Measurements from ENCODE around the gene CETP.
A peak's percentile ranks its signal among the peaks of the same experiment; 100 is the strongest.
"Not testable (repeated sequence)": the region's sequence is repeated elsewhere in the genome, so short reads cannot be mapped to it uniquely, and the experiment has no call there.

Gene CETP

DNA sequence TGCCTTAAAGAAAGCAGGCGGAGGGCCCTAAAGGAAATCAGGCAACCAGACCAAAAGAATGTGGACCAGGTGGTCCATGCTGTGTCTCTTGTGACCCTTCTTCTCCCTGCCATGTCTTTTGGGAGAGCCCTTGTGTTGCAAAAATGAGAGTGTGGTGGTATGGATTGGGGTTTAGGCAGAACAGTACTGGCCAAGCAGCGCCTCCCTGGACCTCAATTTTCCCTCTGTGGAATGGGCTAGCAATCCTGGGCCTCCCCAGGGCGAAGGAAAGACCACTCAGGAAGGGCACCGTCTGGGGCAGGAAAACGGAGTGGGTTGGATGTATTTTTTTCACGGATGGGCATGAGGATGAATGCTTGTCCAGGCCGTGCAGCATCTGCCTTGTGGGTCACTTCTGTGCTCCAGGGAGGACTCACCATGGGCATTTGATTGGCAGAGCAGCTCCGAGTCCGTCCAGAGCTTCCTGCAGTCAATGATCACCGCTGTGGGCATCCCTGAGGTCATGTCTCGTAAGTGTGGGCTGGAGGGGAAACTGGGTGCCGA is 20.1 kb downstream of the CETP start:
- peak; percentile 6 for DNase-seq (ENCODE audit: low spot score)

DNA sequence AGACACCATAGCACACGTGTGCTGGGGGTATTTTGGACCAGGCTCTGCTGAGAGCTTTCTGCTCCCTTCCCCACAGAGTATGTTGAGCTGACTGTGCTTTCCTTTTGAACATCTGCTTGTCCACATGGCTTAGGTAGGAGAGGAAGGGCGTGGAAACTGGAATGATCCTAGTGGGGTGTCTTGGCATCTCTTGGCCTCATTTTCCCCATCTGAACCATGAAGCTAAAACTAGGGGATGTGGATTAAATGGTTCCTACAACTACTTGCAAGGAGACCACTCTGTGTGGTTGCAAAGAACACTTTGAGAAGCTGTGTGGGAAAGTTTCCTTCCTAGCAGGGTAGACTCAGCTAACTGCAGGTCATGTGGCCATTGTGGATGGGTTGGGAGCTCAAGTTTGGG is 20.9 kb downstream of the CETP start:
- no peak for DNase-seq (ENCODE audit: low spot score)

DNA sequence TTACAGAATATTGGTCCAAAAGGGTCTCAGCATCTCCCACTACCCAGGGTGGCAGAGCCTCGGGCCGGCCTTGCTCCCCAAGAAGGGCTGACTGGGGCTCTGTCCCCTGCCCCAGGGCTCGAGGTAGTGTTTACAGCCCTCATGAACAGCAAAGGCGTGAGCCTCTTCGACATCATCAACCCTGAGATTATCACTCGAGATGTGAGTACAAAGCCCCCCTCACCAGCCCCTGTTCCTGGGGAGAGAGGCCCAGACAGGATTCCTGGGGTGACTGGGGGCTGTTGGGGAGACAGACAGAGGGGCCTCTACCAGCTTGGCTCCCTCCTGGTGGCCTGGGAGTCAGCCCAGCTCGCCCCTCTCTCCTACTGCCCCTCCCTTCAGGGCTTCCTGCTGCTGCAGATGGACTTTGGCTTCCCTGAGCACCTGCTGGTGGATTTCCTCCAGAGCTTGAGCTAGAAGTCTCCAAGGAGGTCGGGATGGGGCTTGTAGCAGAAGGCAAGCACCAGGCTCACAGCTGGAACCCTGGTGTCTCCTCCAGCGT is 21.5 kb downstream of the CETP start:
- peak; percentile 6 for DNase-seq (ENCODE audit: low spot score)

DNA sequence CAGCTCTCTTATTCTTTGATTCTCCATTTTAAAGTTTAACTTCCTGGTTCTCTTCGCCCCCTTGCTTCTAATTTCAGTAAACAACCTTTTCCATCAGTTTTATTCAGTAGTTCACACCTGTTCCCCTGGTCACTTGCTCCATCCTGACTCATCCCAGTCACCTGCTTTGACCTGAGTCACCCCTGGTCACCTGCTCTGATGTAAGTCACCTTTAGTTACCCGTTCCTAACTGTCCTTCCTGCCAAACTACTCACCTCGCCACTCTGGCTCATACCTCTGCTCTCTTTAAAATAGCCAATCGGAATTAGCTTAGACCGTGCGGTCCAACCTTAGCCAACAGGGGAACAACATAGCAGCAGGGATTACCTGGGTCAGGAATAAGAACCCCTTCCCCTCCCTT is 22.9 kb downstream of the CETP start:
- DNase-seq (ENCODE audit: low spot score) = no peak

DNA sequence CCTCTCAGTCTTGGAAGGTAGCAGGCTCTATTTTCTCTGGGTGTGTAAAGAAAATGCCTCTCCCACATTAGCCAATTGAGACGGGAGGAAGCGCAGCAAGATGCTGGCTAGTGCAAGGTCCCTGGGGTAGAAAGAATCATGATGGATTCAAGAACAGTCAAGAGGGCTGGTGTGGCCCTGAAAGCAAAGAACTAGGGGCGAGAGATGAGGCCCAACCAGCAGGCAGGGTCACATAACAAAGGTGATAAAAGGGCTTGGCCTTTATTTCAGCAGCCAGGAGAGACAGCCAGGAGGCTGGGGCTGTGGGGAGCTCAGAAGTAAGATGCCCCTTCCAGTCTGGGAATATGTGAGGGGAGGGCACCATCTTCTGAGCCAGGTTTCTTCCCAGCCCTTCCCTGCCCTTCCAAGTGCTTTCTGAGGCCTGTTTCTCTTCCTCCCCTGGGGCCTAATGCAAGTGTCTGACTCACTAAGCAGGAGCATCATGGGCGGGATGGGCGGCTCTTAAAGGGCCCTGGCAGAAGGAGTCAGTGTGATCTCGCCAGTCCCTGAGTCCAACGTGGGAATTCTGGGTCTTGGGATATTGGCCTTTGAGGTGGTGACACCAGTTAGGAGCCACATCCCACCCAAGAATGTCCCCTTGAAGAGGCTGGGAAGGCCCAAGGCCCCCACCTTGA is 23.7 kb downstream of the CETP start:
- peak; percentile 24 for DNase-seq (ENCODE audit: low spot score)

DNA sequence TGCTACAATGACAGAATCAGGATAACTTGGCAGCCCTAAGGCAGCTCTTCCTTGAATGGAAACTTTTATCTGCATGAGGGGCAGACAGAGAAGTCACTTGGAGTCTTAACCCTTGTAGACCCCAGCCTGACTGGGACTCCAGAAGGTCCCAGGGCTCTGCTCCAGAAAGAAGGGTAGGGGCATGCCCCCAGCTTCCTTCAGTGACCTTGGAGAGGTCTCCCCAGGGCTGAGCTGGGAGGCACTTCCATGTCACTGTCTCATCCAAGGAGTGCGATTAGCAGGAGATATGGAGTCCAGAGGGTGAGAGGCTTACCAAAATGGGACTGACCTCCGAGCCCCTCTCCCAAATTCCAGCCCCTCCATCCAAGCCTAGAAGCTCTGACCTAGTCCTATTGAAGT is 24.2 kb downstream of the CETP start:
- DNase-seq (ENCODE audit: low spot score) = no peak

DNA sequence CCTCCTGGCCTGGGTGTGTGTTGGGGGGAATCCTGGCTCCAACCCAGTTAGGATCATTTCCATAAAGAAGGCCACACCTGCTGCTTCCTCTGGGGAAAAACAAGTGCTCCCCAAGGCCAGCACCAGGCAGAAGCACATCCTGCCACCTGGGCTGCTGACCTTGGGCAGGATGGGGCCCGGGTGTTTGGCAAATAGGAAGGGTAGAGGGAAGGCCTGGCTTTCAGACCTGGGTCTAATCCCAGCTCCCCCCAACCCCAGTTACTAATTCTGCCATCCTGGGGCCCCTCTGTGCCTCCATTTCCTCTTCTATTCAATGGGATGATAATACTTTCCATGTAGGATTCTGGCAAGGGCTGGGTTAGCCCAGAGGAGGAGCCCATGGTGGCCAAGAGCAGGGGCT is 24.6 kb downstream of the CETP start:
- DNase-seq (ENCODE audit: low spot score) = peak; percentile 6

DNA sequence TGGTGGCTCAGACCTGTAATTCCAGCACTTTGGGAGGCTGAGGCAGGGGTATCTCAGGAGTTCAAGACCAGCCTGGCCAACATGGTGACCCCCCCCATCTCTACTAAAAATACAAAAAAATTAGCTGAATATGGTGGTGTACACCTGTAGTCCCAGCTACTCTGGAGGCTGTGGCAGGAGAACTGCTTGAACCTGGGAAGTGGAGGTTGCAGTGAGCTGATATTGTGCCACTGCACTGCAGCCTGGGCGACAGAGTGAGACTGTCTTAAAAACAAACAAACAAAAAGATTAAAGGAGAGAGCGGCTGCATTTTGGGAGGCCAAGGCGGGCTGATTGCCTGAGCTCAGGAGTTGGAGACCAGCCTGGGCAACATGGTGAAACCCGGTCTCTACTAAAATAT is 25.2 kb downstream of the CETP start:
- DNase-seq (ENCODE audit: low spot score) = not testable (repeated sequence)

DNA sequence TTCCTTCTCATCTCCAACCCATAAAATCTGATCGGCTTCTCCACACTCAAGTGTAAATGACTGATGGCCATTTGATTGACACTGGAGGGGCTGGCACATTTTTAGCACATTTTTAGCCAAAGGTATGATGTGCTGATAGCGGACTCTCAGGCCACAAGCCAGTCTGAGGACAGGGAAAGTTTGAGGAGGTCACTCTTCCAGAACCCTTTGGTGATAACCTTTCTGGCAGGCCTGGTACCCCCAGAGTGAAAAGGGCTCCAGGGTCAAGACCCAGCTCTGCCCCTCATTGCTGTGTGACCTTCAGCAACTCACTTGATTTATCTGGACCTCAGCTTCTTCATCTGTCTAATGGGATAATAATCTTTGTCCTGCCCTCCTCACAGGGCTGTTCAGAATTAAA is 25.9 kb downstream of the CETP start:
- DNase-seq (ENCODE audit: low spot score) = no peak

DNA sequence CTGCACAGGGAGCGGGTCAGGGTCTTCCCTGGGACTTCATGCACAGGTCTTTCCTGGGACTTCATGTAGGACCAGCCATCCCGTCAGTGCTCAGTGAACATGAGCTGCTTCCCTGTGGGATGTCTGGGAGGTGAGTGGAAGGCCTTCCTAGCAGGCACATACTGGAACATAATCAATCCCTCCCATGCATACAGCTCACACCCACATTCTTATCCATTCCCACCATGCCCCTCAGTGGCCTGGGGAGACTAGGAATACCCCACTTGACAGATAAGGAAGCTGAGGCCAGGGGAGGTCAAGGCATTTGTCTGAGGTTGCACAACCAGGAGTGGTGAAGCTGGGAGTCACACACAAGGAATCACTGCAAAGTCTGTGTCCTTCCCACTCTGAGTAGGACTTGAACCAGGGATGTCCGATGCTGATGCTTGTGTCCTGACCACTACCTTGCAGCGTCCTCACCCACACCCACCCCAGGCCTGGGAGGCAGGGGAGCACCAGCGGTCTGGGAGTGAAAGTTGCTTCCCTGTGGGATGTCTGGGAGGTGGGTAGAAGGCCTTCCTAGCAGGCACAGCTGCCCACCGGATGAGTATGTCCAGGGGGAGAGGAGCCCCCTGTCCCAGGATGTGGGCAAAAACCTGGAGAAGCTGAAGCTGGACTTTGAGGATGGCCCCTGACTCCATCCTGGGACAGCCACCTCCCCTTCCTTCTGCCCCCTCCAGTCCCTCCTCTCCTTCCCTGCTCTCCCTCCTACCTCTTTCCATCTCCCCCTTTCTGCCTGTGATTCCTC is 26.6 kb downstream of the CETP start:
- DNase-seq (ENCODE audit: low spot score) = peak; percentile 21

DNA sequence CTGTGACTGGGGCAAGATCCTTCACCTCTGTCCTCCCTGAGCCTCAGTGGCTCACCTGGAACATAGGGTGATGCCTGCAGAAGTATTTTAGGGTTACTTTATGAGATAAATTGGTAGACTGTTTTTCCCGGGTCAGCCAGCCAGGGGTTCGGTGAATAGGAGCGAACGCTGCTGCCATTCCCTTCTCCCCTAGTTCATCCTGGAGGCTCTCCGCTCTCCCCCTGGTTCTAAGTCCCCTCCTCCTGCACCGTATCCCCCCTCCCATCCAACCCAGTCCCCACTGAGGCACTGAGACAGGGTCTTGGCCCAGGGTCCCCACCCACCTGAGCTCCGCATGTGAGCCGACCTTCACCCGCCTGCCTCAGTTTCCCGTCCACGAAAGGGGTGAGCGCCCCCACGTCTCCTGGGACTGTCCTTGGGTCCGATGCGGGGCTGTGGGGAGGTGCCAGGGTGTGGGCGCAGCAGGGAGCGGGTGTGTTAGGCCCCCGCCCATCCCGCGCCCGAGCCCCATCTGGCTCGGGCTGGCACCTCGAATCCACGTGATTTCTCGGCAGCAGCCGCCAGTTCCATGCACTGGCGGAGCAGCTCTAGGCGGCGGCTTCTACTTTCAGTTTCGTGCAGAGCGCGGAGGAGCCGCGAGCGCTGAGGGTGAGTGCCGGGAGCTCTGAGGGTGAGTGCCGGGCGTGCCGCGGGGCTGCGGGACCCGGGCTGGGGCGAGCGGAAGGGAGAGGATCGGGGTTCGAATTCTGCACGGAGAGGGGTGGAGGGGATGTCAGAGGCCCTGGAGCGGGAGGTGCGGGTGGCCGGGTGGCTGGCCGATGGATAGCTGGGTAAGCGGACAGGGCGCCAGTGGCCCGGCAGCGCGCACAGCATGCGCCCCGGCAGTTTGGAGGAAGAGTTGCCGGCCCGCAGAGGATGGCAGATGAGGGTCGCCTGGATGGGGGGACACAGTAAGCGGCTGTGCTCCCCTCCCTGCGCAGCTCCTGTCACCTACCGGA is 27.5 kb downstream of the CETP start, which contains the start of gene NLRC5:
Gene NLRC5, plus strand, starts transcription at position 610 of the 998 bp plus-strand sequence. CDS start 31,156 bp downstream, outside the sequence.
- DNase-seq (ENCODE audit: low spot score) = peak; percentile 86

DNA sequence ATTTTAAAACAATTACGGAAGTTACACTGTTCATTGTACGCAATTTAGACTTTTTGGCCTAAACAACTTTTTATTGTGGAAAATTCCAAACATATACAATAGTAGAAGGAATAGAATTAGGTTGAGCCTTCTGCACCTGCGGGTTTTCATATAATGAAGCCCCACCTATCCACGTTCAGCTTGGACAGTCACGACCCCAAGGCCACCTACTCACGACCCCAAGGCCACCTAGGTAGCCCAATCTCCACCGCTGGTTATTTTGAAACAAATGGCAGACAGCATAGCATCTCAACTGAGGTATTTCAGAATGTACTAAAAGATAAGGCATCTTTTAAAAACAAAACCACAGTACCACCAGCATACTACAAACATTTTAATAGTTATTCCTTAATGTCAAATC is 28.2 kb downstream of the CETP start:
- peak; percentile 7 for DNase-seq (ENCODE audit: low spot score)

DNA sequence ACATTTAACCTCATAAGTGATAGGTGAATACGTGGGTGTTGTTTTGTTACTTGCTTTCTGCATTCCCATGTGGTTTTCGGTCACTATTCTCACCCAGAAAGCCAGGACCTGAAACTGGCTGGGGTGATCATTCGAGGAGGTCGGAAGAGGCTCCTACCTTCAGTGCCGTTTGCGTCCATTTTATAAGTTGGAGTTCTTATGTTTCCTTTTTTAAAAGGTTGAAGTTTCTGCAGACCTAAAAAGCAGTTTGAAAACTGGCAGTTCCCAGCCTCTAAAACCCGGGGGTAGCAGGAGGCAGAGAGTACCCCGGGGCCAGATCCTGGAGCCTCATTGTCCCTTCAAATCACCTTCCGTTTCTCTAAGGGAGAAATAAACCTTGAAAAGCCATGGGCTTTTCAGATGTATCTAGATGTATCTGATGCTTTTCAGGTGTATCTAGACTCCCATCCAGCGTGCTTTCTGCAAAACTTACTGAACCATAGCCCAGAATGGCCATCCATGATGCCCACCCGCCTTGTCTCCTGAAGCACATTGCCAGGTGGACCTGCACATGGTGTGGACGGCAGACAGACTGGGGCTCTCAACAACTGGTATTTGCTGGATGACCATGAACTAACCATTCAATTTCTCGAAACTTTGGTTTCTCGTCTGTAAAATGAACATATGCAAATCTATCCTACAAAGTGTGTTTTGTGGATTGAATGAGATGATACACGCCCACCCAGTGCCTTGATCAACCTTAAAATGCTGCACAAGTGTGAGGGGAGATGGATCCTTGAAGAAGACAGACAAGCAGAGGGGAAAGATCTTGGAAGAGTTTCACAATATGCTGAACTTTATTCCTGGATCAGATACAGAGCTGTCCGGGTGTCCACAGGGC is 28.9 kb downstream of the CETP start:
- DNase-seq (ENCODE audit: low spot score) = peak; percentile 6

DNA sequence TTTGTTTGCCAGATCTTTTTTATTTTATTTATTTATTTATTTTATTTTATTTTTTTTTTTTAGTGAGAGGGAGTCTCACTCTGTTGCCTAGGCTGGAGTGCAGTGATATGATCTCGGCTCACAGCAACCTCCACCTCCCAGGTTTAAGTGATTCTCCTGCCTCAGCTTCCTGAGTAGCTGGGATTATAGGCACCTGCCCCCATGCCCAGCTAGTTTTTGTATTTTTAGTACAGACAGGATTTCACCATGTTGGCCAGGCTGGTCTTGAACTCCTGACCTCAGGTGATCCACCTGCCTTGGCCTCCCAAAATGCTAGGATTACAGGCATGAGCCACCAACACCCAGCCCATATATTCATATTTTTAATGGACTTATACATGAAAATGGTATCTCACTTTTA is 30.7 kb downstream of the CETP start:
- DNase-seq (ENCODE audit: low spot score) = not testable (repeated sequence)

DNA sequence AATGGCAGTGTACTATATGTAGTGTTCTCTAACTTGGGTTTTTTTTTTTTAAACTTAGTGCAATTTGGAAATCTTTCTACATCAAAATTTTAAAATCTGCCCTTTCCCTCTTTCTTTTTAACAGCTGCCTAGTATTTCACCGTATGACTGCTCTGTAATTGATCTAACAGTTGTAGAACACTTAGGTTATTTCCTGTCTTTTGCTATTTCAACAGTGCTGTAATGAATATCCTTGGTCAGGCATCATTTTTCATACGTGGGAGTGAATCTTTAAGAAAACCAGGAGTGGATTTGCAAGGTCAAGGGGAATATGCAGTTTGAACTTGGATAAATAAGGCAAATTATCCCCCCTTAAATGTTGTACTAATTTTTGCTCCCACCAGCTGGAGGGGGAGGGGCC is 31.5 kb downstream of the CETP start:
- no peak for DNase-seq (ENCODE audit: low spot score)

DNA sequence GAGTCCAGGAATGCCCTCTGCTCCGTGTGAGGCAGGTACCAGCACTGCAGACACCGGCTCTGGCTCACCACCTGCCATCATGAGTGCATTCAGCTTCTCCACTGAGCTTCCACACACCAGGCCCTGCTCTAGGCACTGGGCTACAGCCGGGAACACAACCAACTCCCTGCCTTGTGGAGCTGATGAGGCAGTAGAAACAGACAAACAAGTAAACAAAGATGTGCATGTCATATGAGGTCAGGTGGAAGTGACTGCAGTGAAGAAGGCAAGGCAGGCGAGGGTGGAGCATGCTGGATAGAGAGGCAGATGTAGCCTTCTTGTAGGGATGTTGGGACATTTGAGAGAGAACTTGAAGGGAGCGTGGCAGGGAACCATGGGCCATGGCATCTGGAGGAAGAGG is 32.6 kb downstream of the CETP start:
- peak; percentile 9 for DNase-seq (ENCODE audit: low spot score)

DNA sequence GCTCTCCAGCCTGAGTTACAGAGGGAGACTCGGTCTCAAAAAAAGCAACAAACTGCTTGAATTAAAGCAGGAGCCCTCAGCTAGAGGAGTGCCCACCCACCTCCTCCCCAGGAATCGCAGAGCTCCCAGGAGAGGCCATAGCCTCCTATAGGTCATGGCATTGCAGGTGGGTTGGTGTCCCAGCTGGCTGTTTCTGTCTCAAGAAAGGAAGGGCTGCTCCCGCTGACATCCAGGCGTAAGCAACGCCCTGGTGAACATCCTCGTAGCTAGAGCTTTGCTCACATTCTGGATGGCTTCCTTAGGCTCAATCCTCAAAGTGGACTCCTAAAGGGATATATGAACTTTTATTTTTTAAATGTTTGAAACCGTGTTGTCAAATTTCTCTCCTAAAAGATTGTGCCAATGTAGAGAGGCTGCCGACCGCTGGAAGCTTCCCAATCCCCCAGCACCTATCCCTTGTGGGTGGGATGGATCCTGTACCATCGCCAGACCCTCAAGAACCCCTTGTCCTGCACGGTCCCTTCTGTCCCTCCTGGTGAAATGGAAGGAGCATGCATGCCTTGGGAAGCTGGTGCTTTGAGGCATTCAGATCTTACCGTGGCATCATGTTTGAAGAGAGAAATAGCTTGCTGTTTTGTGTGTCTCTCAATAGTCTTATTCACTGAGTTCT is 33.5 kb downstream of the CETP start:
- DNase-seq (ENCODE audit: low spot score) = peak; percentile 6

DNA sequence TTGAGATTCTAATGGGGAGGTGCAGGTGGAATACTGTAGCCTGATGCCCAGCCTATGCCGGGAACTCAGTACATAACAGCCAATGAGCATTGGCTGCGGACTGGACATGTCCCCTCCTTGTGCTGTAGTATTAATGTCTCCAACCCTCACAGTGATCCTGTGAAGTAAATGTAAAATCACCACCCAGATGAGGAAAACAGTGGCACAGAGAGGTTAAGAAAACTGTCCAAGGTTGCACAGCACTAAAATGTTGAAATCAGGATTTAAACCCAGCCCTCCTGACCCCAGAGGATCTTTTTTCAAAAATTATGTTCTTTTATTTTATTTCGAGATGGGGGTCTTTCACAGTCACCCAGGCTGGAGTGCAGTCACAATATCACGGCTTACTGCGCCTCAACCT is 35.5 kb downstream of the CETP start:
- no peak for DNase-seq (ENCODE audit: low spot score)

DNA sequence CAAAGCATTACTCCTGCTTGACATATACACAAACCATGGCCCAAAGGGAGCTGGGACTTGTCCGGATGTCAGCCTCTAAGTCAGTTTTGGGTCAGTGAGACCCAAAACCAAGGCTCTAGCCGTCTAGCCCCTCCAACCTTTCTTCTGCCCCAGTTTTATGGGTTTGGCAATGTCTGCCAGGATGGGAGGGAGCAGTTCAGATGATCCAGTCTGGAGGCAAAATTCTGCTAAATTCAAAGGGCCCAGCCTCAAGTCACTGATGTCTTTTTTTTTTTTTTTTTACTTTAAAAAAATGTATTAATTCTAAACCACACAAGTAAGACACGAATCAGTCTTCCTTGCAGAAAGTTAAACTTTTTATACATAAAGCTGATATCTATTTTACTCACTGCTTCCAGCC is 36.2 kb downstream of the CETP start:
- DNase-seq (ENCODE audit: low spot score) = no peak

DNA sequence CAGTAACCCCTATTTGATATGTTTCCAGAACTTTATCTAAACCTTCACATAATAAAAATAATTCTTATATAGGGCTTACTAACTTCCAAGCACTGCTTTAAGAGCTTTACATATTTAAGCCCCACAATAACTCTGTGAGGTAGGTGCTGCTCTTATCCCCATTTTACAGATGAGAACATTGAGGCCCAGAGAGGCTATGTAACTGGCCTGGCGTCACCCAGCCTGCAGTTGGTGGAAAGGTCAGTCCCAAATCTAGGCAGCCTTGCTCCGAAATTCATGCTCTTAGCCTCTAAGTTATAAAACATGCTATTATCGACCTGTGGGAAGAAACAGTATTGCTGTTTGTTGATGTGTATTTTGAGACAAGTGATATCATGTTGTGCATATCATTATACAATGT is 36.6 kb downstream of the CETP start:
- no peak for DNase-seq (ENCODE audit: low spot score)

All from D341Med (cell line).